Endothelial cell of umbilical vein (primary cell): Measurements from ENCODE around the gene UBR3.

ENCODE experiments used
- EZH2 ChIP-seq: IDR thresholded peaks from 2 replicates; pipeline ENCODE4 v1.6.1; 2012; ENCODE audit warnings: borderline replicate concordance, low read depth, mild to moderate bottlenecking, moderate library complexity, low read length, inconsistent platforms; ENCODE audit not compliant: severe bottlenecking
- FOS ChIP-seq: IDR thresholded peaks from 2 replicates; pipeline ENCODE4 v1.6.1; 2011; ENCODE audit warnings: mild to moderate bottlenecking, low read length, moderate library complexity, borderline replicate concordance; ENCODE audit not compliant: insufficient read depth
- GATA2 ChIP-seq: IDR thresholded peaks from 2 replicates; pipeline ENCODE4 v1.7.0; 2011; ENCODE audit warnings: low read depth, mild to moderate bottlenecking, moderate library complexity, mixed read lengths, low read length; ENCODE audit not compliant: insufficient read length, insufficient read depth
- JUN ChIP-seq: IDR thresholded peaks from 2 replicates; pipeline ENCODE4 v1.6.1; 2011; ENCODE audit warnings: borderline replicate concordance, low read depth; ENCODE audit not compliant: insufficient read length, insufficient read depth
- MYC ChIP-seq: IDR thresholded peaks from one replicate; pipeline ENCODE4 v1.6.1; 2011; ENCODE audit warnings: mild to moderate bottlenecking, low read depth, low read length
- POLR2A ChIP-seq: IDR thresholded peaks from 2 replicates; pipeline ENCODE4 v1.6.1; 2012; ENCODE audit warnings: low read depth, mild to moderate bottlenecking, control low read depth, low read length
- POLR2AphosphoS5 ChIP-seq: IDR thresholded peaks from 2 replicates; pipeline ENCODE4 v1.6.1; 2012; ENCODE audit warnings: low read depth, mild to moderate bottlenecking, control low read depth, low read length, moderate library complexity; ENCODE audit not compliant: insufficient read depth
- TF ChIP-seq, protein P1 (sequence below): IDR thresholded peaks from 2 replicates; pipeline ENCODE4 v1.6.1; 2011; ENCODE audit not compliant: insufficient read depth, insufficient read length
- TF ChIP-seq, protein P2 (sequence below), 2 donors: IDR thresholded peaks; 1 replicate in 1 of 2; 2 replicates in 1 of 2; pipeline ENCODE4 v1.5.1; 2011; ENCODE audit warnings: low read length in 2 of 2, mild to moderate bottlenecking in 2 of 2, moderate library complexity in 2 of 2, control low read depth in 1 of 2, inconsistent platforms in 1 of 2, low read depth in 1 of 2; ENCODE audit not compliant: insufficient read depth in 1 of 2; ENCODE audit errors: extremely low read depth in 1 of 2

DNA sequence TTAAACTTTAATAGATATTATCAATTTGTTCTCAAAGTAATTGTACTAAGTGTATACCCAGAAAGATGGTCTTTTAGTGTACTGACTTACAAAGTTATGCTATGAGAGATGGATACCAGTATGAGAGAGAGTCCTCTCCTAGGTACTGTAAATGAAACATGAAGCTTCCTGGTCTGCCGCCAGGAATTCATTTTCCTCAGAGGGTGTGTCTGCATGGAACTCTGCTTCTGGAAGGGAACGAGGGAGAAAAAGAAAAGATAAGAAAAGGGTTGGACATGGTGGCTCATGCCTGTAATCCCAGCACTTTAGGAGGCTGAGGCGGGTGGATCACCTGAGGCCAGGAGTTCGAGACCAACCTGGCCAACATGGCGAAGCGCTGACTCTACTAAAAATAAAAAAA, 30.8 kb upstream of the UBR3 start:
- TF ChIP-seq, protein P1, sequence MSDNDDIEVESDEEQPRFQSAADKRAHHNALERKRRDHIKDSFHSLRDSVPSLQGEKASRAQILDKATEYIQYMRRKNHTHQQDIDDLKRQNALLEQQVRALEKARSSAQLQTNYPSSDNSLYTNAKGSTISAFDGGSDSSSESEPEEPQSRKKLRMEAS: no peak
- no peak for TF ChIP-seq MYC
- TF ChIP-seq, protein P2, sequence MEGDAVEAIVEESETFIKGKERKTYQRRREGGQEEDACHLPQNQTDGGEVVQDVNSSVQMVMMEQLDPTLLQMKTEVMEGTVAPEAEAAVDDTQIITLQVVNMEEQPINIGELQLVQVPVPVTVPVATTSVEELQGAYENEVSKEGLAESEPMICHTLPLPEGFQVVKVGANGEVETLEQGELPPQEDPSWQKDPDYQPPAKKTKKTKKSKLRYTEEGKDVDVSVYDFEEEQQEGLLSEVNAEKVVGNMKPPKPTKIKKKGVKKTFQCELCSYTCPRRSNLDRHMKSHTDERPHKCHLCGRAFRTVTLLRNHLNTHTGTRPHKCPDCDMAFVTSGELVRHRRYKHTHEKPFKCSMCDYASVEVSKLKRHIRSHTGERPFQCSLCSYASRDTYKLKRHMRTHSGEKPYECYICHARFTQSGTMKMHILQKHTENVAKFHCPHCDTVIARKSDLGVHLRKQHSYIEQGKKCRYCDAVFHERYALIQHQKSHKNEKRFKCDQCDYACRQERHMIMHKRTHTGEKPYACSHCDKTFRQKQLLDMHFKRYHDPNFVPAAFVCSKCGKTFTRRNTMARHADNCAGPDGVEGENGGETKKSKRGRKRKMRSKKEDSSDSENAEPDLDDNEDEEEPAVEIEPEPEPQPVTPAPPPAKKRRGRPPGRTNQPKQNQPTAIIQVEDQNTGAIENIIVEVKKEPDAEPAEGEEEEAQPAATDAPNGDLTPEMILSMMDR (IDR thresholded peaks at IDR 0.05; ENCODE audit: extremely low read depth in 1 of 2, insufficient read depth in 1 of 2, low read depth in 1 of 2, low read length in 2 of 2): no peak
- no peak for TF ChIP-seq FOS
- no peak for TF ChIP-seq JUN
- no peak for TF ChIP-seq POLR2AphosphoS5
- no peak for TF ChIP-seq POLR2A
- no peak for TF ChIP-seq EZH2
- TF ChIP-seq GATA2: no peak
